Esophagus muscularis mucosa (tissue), 4 donors: ENCODE results near the gene MPEG1. TPM values are rescaled to one million over a fixed set of nuclear protein-coding genes. Genes with fewer than 3 reads are reported as not detected.

Experiments
- DNase-seq: peaks from one replicate; pipeline ENCODE4 v3.0.0-alpha.2; 2017; ENCODE audit errors: extremely low spot score
- H3K27ac ChIP-seq, 4 donors: fragments of 200-600 bp; sonication (generic); replicated peaks in 1 of 4; 1 replicate in 3 of 4; 2 replicates in 1 of 4; pipeline ENCODE4 v1.5.1; 2016 to 2019; ENCODE audit warnings: mild to moderate bottlenecking in 1 of 4
- H3K27me3 ChIP-seq, 4 donors: fragments of 200-600 bp; sonication (generic); one replicate each; pipeline versions ENCODE4 v1.5.1 to v1.6.0; 2016 to 2019
- H3K36me3 ChIP-seq, 4 donors: fragments of 200-600 bp; sonication (generic); one replicate each; pipeline ENCODE4 v1.5.1; 2016 to 2019
- H3K4me1 ChIP-seq, 4 donors: fragments of 200-600 bp; sonication (generic); one replicate each; pipeline ENCODE4 v1.5.1; 2016 to 2019
- H3K4me3 ChIP-seq, 4 donors: fragments of 200-600 bp; sonication (generic); 1 replicate in 2 of 4; 2 replicates in 2 of 4; pipeline ENCODE4 v1.5.1; 2016 to 2019; ENCODE audit warnings: mild to moderate bottlenecking in 4 of 4, moderate library complexity in 1 of 4
- H3K9me3 ChIP-seq, 4 donors: fragments of 200-600 bp; sonication (generic); 1 replicate in 3 of 4; 2 replicates in 1 of 4; pipeline ENCODE4 v1.5.1; 2016 to 2019
- CTCF ChIP-seq, 3 experiments: fragments of 200-600 bp in 2 of 3; fragments of 450-650 bp in 1 of 3; sonication (generic) in 2 of 3; IDR thresholded peaks; one replicate each; pipeline ENCODE4 v1.5.1; 2017 to 2019; ENCODE audit warnings: antibody characterized with exemption in 3 of 3, mild to moderate bottlenecking in 2 of 3, moderate library complexity in 1 of 3
- EP300 ChIP-seq: sonication (generic); formaldehyde crosslinking; IDR thresholded peaks from one replicate; pipeline ENCODE4 v1.6.1; 2017; ENCODE audit warnings: antibody characterized with exemption
- POLR2A ChIP-seq: fragments of 450-650 bp; IDR thresholded peaks from one replicate; pipeline ENCODE4 v1.6.1; 2017; ENCODE audit warnings: antibody characterized with exemption, moderate library complexity, mild to moderate bottlenecking, low read depth
- POLR2AphosphoS5 ChIP-seq, 2 donors: sonication (generic); formaldehyde crosslinking; IDR thresholded peaks; one replicate each; pipeline ENCODE4 v1.6.1; 2017; ENCODE audit warnings: antibody characterized with exemption in 2 of 2
- WGBS: methylation state at CpG from one replicate; pipeline ENCODE4 v1.1.5; 2018; 5-methylcytosine and 5-hydroxymethylcytosine counted together
- intact Hi-C: fragments of 100-400 bp; cut with DNase I; formaldehyde crosslinking; loops from one replicate; pipeline ENCODE4 v1.15.1; 2023
- total RNA-seq, 4 donors: library from RNA; depleted of rRNA; stranded (reverse); fragments of >200 nt; gene quantifications; one replicate each; pipeline versions ENCODE4 v1.1.0 to v1.2.1, GENCODE V29; 2016

Gene MPEG1
- total RNA-seq, 4 donors from 2014 or later = 10.1 to 36.1 (median 14.8) TPM

- H3K27ac ChIP-seq = no peak overlapping the region
- no peaks in the 10 kb centered on the region for H3K36me3 ChIP-seq
- H3K4me3 ChIP-seq = no peak overlapping the region
- no peak for TF ChIP-seq POLR2A
- TF ChIP-seq EP300 = no peak
- no peak for TF ChIP-seq CTCF (IDR thresholded peaks at IDR 0.05)
- TF ChIP-seq POLR2AphosphoS5 (IDR thresholded peaks at IDR 0.05) = no peak
- intact Hi-C loops = no loop called here
- WGBS = 64% methylated on average over 4 of the region's 4 CpGs
- H3K4me1 ChIP-seq = peaks cover 14 to 26% (median 21%) of the 10 kb centered on the region in 4 donors
- DNase-seq = no peak
- no peaks in the 10 kb centered on the region for H3K9me3 ChIP-seq
- no peaks in the 10 kb centered on the region for H3K27me3 ChIP-seq
Measured at GRCh38 chr11:59219836-59220235, 7.1 kb upstream of the MPEG1 start.

- intact Hi-C loops = no loop called here
- Histone ChIP-seq H3K27ac (no peak overlapping the region), H3K4me1 (peaks cover 9 to 23% (median 17%) of the 10 kb centered on the region in 4 donors), H3K4me3 (no peak overlapping the region), H3K27me3 (no peaks in the 10 kb centered on the region), H3K9me3 (no peaks in the 10 kb centered on the region), H3K36me3 (no peaks in the 10 kb centered on the region)
- no peak for DNase-seq
- 87% methylated on average over 1 of the region's 2 CpGs for WGBS
- no peak for TF ChIP-seq POLR2AphosphoS5 (IDR thresholded peaks at IDR 0.05)
- TF ChIP-seq CTCF (IDR thresholded peaks at IDR 0.05) = no peak
- TF ChIP-seq POLR2A = no peak
- no peak for TF ChIP-seq EP300
Measured at GRCh38 chr11:59218893-59219292, 6.2 kb upstream of the MPEG1 start.

GRCh38 chr11:59218319-59218718 is 5.6 kb upstream of the MPEG1 start:
- Histone ChIP-seq H3K36me3 (no peaks in the 10 kb centered on the region), H3K4me1 (peaks cover 8 to 23% (median 16%) of the 10 kb centered on the region in 4 donors), H3K27ac (peak overlapping the region in 1 of 4 donors; percentile 60), H3K27me3 (no peaks in the 10 kb centered on the region), H3K4me3 (no peak overlapping the region), H3K9me3 (no peaks in the 10 kb centered on the region)
- DNase-seq = no peak
- no peak for TF ChIP-seq POLR2AphosphoS5 (IDR thresholded peaks at IDR 0.05)
- TF ChIP-seq EP300 = no peak
- TF ChIP-seq POLR2A = no peak
- TF ChIP-seq CTCF (IDR thresholded peaks at IDR 0.05) = no peak
- intact Hi-C loops = no loop called here
- WGBS = 86% methylated on average over 4 of the region's 4 CpGs

- WGBS = 22% methylated on average over 9 of the region's 9 CpGs
- Histone ChIP-seq H3K27ac (peak overlapping the region; percentile 26 to 60 (median 43)), H3K36me3 (no peaks in the 10 kb centered on the region), H3K4me3 (no peak overlapping the region), H3K4me1 (peaks cover 6 to 17% (median 12%) of the 10 kb centered on the region in 4 donors), H3K27me3 (no peaks in the 10 kb centered on the region), H3K9me3 (no peaks in the 10 kb centered on the region)
- intact Hi-C loops = no loop called here
- DNase-seq = no peak
- TF ChIP-seq POLR2A (no peak), POLR2AphosphoS5 (IDR thresholded peaks at IDR 0.05) (no peak), EP300 (no peak), CTCF (IDR thresholded peaks at IDR 0.05) (no peak)
Measured at GRCh38 chr11:59216641-59217564, 4.2 kb upstream of the MPEG1 start.
